IMR-90 (cell line): ENCODE data around the gene HPCAL4. TPM values are rescaled to one million over a fixed set of nuclear protein-coding genes. Genes with fewer than 3 reads are reported as not detected.

Experiments used
- ATAC-seq: fragments of 200-7000 bp; cut with Tn5 transposase; 2 replicates; pipeline ENCODE4 v1.9.1; 2020; ENCODE audit warnings: low read depth, mild to moderate bottlenecking, moderate library complexity
- BruUV-seq: library from RNA; stranded (reverse); fragments of 400-500 nt; replicated peaks from 2 replicates; lab custom pipeline; 2021; lab: Mats Ljungman, UMichigan
- CTCF ChIA-PET: fragments of 300-600 bp; formaldehyde crosslinking; extraction: SDS; loops from one replicate; lab custom pipeline; 2021; ENCODE audit warnings: antibody characterized with exemption; lab: Yijun Ruan, JAX
- POLR2A ChIA-PET: fragments of 300-600 bp; sonication (Branson Sonifier 250); formaldehyde crosslinking; loops from one replicate; lab custom pipeline; 2022; ENCODE audit warnings: antibody characterized with exemption; ENCODE audit not compliant: unreplicated experiment; lab: Charles Lee
- DNase-seq: peaks from one replicate; pipeline ENCODE4 v3.0.0; 2013
- H2AFZ ChIP-seq: replicated peaks from 2 replicates; pipeline ENCODE3; 2013; ENCODE audit warnings: low read length, mild to moderate bottlenecking; ENCODE audit not compliant: poor library complexity
- H2AK5ac ChIP-seq: 2 replicates; pipeline ENCODE4 v1.6.1; 2013; ENCODE audit warnings: low read depth, low read length, inconsistent platforms
- H2AK9ac ChIP-seq: replicated peaks from 2 replicates; pipeline ENCODE3; 2013; ENCODE audit warnings: mild to moderate bottlenecking, low read depth, low read length, moderate library complexity; ENCODE audit not compliant: poor library complexity
- H2BK120ac ChIP-seq: 2 replicates; pipeline ENCODE4 v1.6.1; 2013; ENCODE audit warnings: low read depth, low read length, inconsistent platforms
- H2BK15ac ChIP-seq: 3 replicates; pipeline ENCODE4 v1.6.1; 2013; ENCODE audit warnings: low read depth, low read length, inconsistent platforms
- H2BK20ac ChIP-seq: 2 replicates; pipeline ENCODE4 v1.6.1; 2013; ENCODE audit warnings: low read depth, mild to moderate bottlenecking, inconsistent platforms, low read length, moderate library complexity
- H2BK5ac ChIP-seq: 2 replicates; pipeline ENCODE4 v1.6.1; 2013; ENCODE audit warnings: mild to moderate bottlenecking, low read depth, low read length, inconsistent platforms; ENCODE audit not compliant: poor library complexity, severe bottlenecking
- H3K14ac ChIP-seq: replicated peaks from 2 replicates; pipeline ENCODE4 v1.6.1; 2013; ENCODE audit warnings: low read depth, low read length, inconsistent platforms
- H3K18ac ChIP-seq: 2 replicates; pipeline ENCODE4 v1.6.1; 2013; ENCODE audit warnings: low read depth, low read length, control low read depth
- H3K23ac ChIP-seq: 2 replicates; pipeline ENCODE4 v1.6.1; 2013; ENCODE audit warnings: low read depth, low read length, inconsistent platforms
- H3K27ac ChIP-seq: 2 replicates; pipeline ENCODE4 v1.5.1; 2013; ENCODE audit warnings: mild to moderate bottlenecking, control low read depth, low read length; ENCODE audit not compliant: insufficient read depth
- H3K27me3 ChIP-seq: 2 replicates; pipeline ENCODE4 v1.6.1; 2013; ENCODE audit warnings: low read length; ENCODE audit not compliant: control insufficient read depth, insufficient read depth
- H3K36me3 ChIP-seq: 2 replicates; pipeline ENCODE4 v1.6.1; 2013; ENCODE audit warnings: low read length, mixed read lengths; ENCODE audit not compliant: control insufficient read depth, insufficient read depth
- H3K4ac ChIP-seq: 2 replicates; pipeline ENCODE4 v1.6.1; 2013; ENCODE audit warnings: low read depth, low read length, inconsistent platforms
- H3K4me1 ChIP-seq: 2 replicates; pipeline ENCODE4 v1.6.1; 2013; ENCODE audit warnings: low read length, mixed read lengths; ENCODE audit not compliant: control insufficient read depth, insufficient read depth
- H3K4me2 ChIP-seq: 2 replicates; pipeline ENCODE4 v1.6.1; 2013; ENCODE audit warnings: low read depth, mild to moderate bottlenecking, control low read depth, low read length, moderate library complexity
- H3K4me3 ChIP-seq: 2 replicates; pipeline ENCODE4 v1.5.1; 2013; ENCODE audit warnings: low read depth, mild to moderate bottlenecking, control low read depth, low read length, moderate library complexity; ENCODE audit not compliant: insufficient read depth
- H3K56ac ChIP-seq: 2 replicates; pipeline ENCODE4 v1.6.1; 2013; ENCODE audit warnings: low read length, inconsistent platforms; ENCODE audit not compliant: insufficient read depth; ENCODE audit errors: extremely low read depth
- H3K79me1 ChIP-seq, 2 experiments: 2 replicates each; pipeline ENCODE4 v1.6.1; 2013; ENCODE audit warnings: low read length in 2 of 2, inconsistent platforms in 1 of 2, low read depth in 1 of 2
- H3K9ac ChIP-seq: 2 replicates; pipeline ENCODE4 v1.6.1; 2013; ENCODE audit warnings: low read depth, low read length, control low read depth
- H3K9me1 ChIP-seq: 2 replicates; pipeline ENCODE4 v1.6.1; 2013; ENCODE audit warnings: low read length, inconsistent platforms; ENCODE audit not compliant: insufficient read depth
- H3K9me3 ChIP-seq: 2 replicates; pipeline ENCODE4 v1.6.1; 2013; ENCODE audit warnings: low read length; ENCODE audit not compliant: control insufficient read depth, insufficient read depth
- H4K20me1 ChIP-seq: 2 replicates; pipeline ENCODE4 v1.6.1; 2013; ENCODE audit warnings: low read length, inconsistent platforms; ENCODE audit not compliant: insufficient read depth
- H4K5ac ChIP-seq: 2 replicates; pipeline ENCODE4 v1.6.1; 2013; ENCODE audit warnings: mild to moderate bottlenecking, low read depth, low read length, control low read depth
- H4K8ac ChIP-seq, 2 experiments: 2 replicates each; pipeline ENCODE4 v1.6.1; 2013; ENCODE audit warnings: low read depth in 2 of 2, low read length in 2 of 2, control low read depth in 1 of 2, inconsistent platforms in 1 of 2
- H4K91ac ChIP-seq: 2 replicates; pipeline ENCODE4 v1.6.1; 2013; ENCODE audit warnings: low read depth, low read length, inconsistent platforms; ENCODE audit not compliant: insufficient read depth
- BHLHE40 ChIP-seq: fragments of 150-350 bp; IDR thresholded peaks from 2 replicates; pipeline ENCODE4 v1.6.1; 2016; ENCODE audit warnings: mild to moderate bottlenecking, low read depth, low read length
- CEBPB ChIP-seq: IDR thresholded peaks from 2 replicates; pipeline ENCODE4 v1.6.1; 2012; ENCODE audit warnings: low read depth, low read length, improper control_type of control experiment
- CHD1 ChIP-seq: IDR thresholded peaks from 2 replicates; pipeline ENCODE4 v1.6.1; 2012; ENCODE audit warnings: low read depth, low read length, improper control_type of control experiment
- CTCF ChIP-seq: conservative IDR thresholded peaks from 2 replicates; pipeline ENCODE4 v1.5.1; 2012; ENCODE audit warnings: mild to moderate bottlenecking, low read depth, low read length, improper control_type of control experiment
- MAFK ChIP-seq: IDR thresholded peaks from 2 replicates; pipeline ENCODE4 v1.6.1; 2012; ENCODE audit warnings: low read depth, low read length, improper control_type of control experiment
- MAZ ChIP-seq: IDR thresholded peaks from 2 replicates; pipeline ENCODE4 v1.6.1; 2012; ENCODE audit warnings: low read depth, mild to moderate bottlenecking, low read length, improper control_type of control experiment, moderate library complexity, borderline replicate concordance
- RAD21 ChIP-seq: IDR thresholded peaks from 2 replicates; pipeline ENCODE4 v1.6.1; 2012; ENCODE audit warnings: low read length, improper control_type of control experiment
- RFX5 ChIP-seq: IDR thresholded peaks from 2 replicates; pipeline ENCODE4 v1.8.0; 2012; ENCODE audit warnings: low read depth, mild to moderate bottlenecking, low read length, moderate library complexity
- SMC3 ChIP-seq: fragments of 150-350 bp; IDR thresholded peaks from 2 replicates; pipeline ENCODE4 v1.6.1; 2016; ENCODE audit warnings: low read depth, mild to moderate bottlenecking, antibody characterized with exemption, low read length, moderate library complexity
- WGBS, 2 experiments: methylation state at CpG; one replicate each; pipeline versions ENCODE4 v1.1.5 to v1.1.7; 2013; ENCODE audit warnings: missing lambda C conversion rate in 2 of 2; ENCODE audit not compliant: insufficient read length in 1 of 2; ENCODE audit errors: extremely low coverage in 2 of 2; 5-methylcytosine and 5-hydroxymethylcytosine counted together
- dilution Hi-C: fragments of 300-500 bp; cut with HindIII; formaldehyde crosslinking; loops from one replicate; pipeline ENCODE4 v1.14.3; 2018; ENCODE audit warnings: low sequenced_read_pairs; ENCODE audit not compliant: unreplicated experiment
- in situ Hi-C: fragments of 300-500 bp; cut with MboI; formaldehyde crosslinking; loops from 3 replicates; pipeline ENCODE4 v1.14.3; 2019; ENCODE audit warnings: low sequenced_read_pairs, inconsistent platforms, mixed read lengths
- intact Hi-C: fragments of 100-400 bp; cut with micrococcal nuclease; formaldehyde crosslinking; loops from 2 replicates; pipeline ENCODE4 v1.10.0; 2022
- polyA plus RNA-seq, 3 experiments: library from polyadenylated mRNA; depleted of rRNA; stranded (reverse); fragments of >200 nt; gene quantifications; 2 replicates each; pipeline ENCODE4 v1.2.3, GENCODE V29; 2012; ENCODE audit warnings: low replicate concordance in 1 of 3
- total RNA-seq: library from RNA; depleted of rRNA; stranded (reverse); fragments of >200 nt; gene quantifications from 2 replicates; pipeline ENCODE4 v1.2.3, GENCODE V29; 2012

Gene HPCAL4
- total and polyA plus RNA-seq, 2 of the 4 experiments (the other 2 are of a cell fraction) = 0.02 TPM; not detected in 1

- Histone ChIP-seq H2BK120ac (no peak overlapping the region), H3K18ac (no peak overlapping the region), H3K27ac (no peak overlapping the region), H2BK20ac (no peak overlapping the region), H3K14ac (no peak overlapping the region), H4K5ac (no peak overlapping the region), H3K9me1 (no peaks in the 10 kb centered on the region), H3K9me3 (no peaks in the 10 kb centered on the region), H3K9ac (no peak overlapping the region), H3K4me2 (no peak overlapping the region), H3K4ac (no peak overlapping the region), H3K4me3 (no peak overlapping the region), H2AFZ (no peak overlapping the region), H3K56ac (no peak overlapping the region), H3K23ac (no peak overlapping the region), H2BK5ac (no peak overlapping the region), H4K91ac (no peak overlapping the region), H4K8ac (no peak overlapping the region), H2BK15ac (no peak overlapping the region), H3K36me3 (no peaks in the 10 kb centered on the region), H3K27me3 (peaks cover 53% of the 10 kb centered on the region), H4K20me1 (no peaks in the 10 kb centered on the region), H3K4me1 (no peaks in the 10 kb centered on the region), H3K79me1 (no peaks in the 10 kb centered on the region), H2AK9ac (no peak overlapping the region), H2AK5ac (no peak overlapping the region)
- CTCF ChIA-PET = no interaction called here
- BruUV-seq = no TSS peak
- intact Hi-C loops (no loop called here), in situ Hi-C loops (no loop called here), dilution Hi-C loops (no loop called here)
- DNase-seq (no peak), ATAC-seq (no peak)
- WGBS, 2 experiments = no CpG with 5 or more reads among the region's 3 CpGs
- POLR2A ChIA-PET = no interaction called here
- TF ChIP-seq MAZ (no peak), RAD21 (no peak), CHD1 (no peak), CEBPB (no peak), BHLHE40 (no peak), MAFK (no peak), CTCF (no peak), RFX5 (no peak), SMC3 (no peak)
Observed at GRCh38 chr1:39726600-39726999, 35.4 kb upstream of the HPCAL4 start.
